HepG2 (cell line): ENCODE measurements around the gene PPP1R14D. TPM values are rescaled to one million over a fixed set of nuclear protein-coding genes. Genes with fewer than 3 reads are reported as not detected.

Experiments used
- AFF4 ChIP-seq: sonication (generic); formaldehyde crosslinking; IDR thresholded peaks from 2 replicates; pipeline ENCODE4 v1.4.0; 2020; ENCODE audit warnings: missing genetic modification reagents
- HDAC2 ChIP-seq: sonication (generic); formaldehyde crosslinking; IDR thresholded peaks from 2 replicates; pipeline ENCODE4 v1.4.0; 2020; ENCODE audit warnings: missing genetic modification reagents
- HOMEZ ChIP-seq: IDR thresholded peaks from 2 replicates; pipeline ENCODE4 v1.6.1; 2016; ENCODE audit warnings: low read depth
- JUND ChIP-seq: sonication (generic); formaldehyde crosslinking; IDR thresholded peaks from 2 replicates; pipeline ENCODE4 v1.8.0; 2022; ENCODE audit warnings: mild to moderate bottlenecking, missing genetic modification reagents
- KDM4B ChIP-seq: sonication (generic); formaldehyde crosslinking; IDR thresholded peaks from 2 replicates; pipeline ENCODE4 v1.4.0; 2020; ENCODE audit warnings: missing genetic modification reagents
- KLF11 ChIP-seq: IDR thresholded peaks from 2 replicates; pipeline ENCODE4 v1.6.1; 2016; ENCODE audit warnings: missing compliant biosample characterization
- KMT2B ChIP-seq: IDR thresholded peaks from 2 replicates; pipeline ENCODE4 v1.6.1; 2016; ENCODE audit warnings: missing genetic modification reagents, missing compliant biosample characterization
- MYPOP ChIP-seq: sonication (generic); formaldehyde crosslinking; IDR thresholded peaks from 2 replicates; pipeline ENCODE4 v1.8.1; 2023; ENCODE audit warnings: mild to moderate bottlenecking, moderate library complexity, missing genetic modification reagents
- NR2F1 ChIP-seq, 2 experiments: fragments of 450-650 bp in 1 of 2; formaldehyde crosslinking in 1 of 2; IDR thresholded peaks; 2 replicates each; pipeline versions ENCODE4 v1.5.0 to v1.6.1; 2016 to 2020; ENCODE audit warnings: mild to moderate bottlenecking in 1 of 2, missing compliant biosample characterization in 1 of 2, missing genetic modification reagents in 1 of 2, moderate library complexity in 1 of 2
- NR2F6 ChIP-seq, 2 experiments: IDR thresholded peaks; 2 replicates each; pipeline ENCODE4 v1.6.1; 2016; ENCODE audit warnings: antibody characterized with exemption in 1 of 2, mild to moderate bottlenecking in 1 of 2
- PATZ1 ChIP-seq: sonication (generic); formaldehyde crosslinking; IDR thresholded peaks from 2 replicates; pipeline ENCODE4 v1.4.0; 2020; ENCODE audit warnings: missing genetic modification reagents
- REL ChIP-seq: sonication (generic); formaldehyde crosslinking; conservative IDR thresholded peaks from 2 replicates; pipeline ENCODE4 v1.8.0; 2022; ENCODE audit warnings: mild to moderate bottlenecking, missing genetic modification reagents, moderate library complexity
- ZGPAT ChIP-seq: IDR thresholded peaks from 2 replicates; pipeline ENCODE4 v1.6.1; 2016; ENCODE audit warnings: mild to moderate bottlenecking
- ZNF292 ChIP-seq: sonication (generic); formaldehyde crosslinking; IDR thresholded peaks from 2 replicates; pipeline ENCODE4 v1.8.1; 2022; ENCODE audit warnings: mild to moderate bottlenecking, low read depth, missing genetic modification reagents, borderline replicate concordance
- ZNF503 ChIP-seq: sonication (generic); formaldehyde crosslinking; IDR thresholded peaks from 2 replicates; pipeline ENCODE4 v1.4.0; 2020; ENCODE audit warnings: missing genetic modification reagents
- ZNF747 ChIP-seq: sonication (generic); formaldehyde crosslinking; IDR thresholded peaks from 2 replicates; pipeline ENCODE4 v1.8.1; 2023; ENCODE audit warnings: missing genetic modification reagents, mild to moderate bottlenecking, borderline replicate concordance
- polyA plus RNA-seq, 8 experiments: library from polyadenylated mRNA; depleted of rRNA in 3 of 8; stranded (reverse) in 7 of 8; unstranded in 1 of 8; fragments of >200 nt; fragmentation: Illumina TruSeq in 4 of 8; extraction: Trizol in 4 of 8; gene quantifications; 2 replicates each; pipeline versions ENCODE4 v1.2.1 to v1.2.3, GENCODE V29; 2011 to 2016; ENCODE audit warnings: low read depth in 4 of 8, missing spikeins in 1 of 8, mixed read lengths in 1 of 8; ENCODE audit not compliant: insufficient read depth in 1 of 8
- total RNA-seq, 5 experiments: library from RNA; depleted of rRNA; stranded (reverse); fragments of >200 nt; fragmentation: Illumina TruSeq; extraction: Trizol; gene quantifications; 2 replicates each; pipeline ENCODE4 v1.2.3, GENCODE V29; 2016; ENCODE audit warnings: low read depth in 1 of 5

Gene PPP1R14D
- total and polyA plus RNA-seq, 2 of the 13 experiments (the other 11 are each of a cell fraction or from before 2014, with no cell fraction given) = 0.53 to 0.55 TPM

- TF ChIP-seq HOMEZ (CRISPR knock-in tag) (peak; percentile 82; the same call in 1 of the 2 replicates), ZGPAT (CRISPR knock-in tag) (peak; percentile 77), AFF4 (CRISPR knock-in tag) (no peak), KMT2B (0 out of 2 replicates have a peak, but pooled peaks have one; percentile 21), ZNF747 (peak; percentile 56; the same call in 1 of the 2 replicates), HDAC2 (CRISPR knock-in tag) (peak; percentile 90), KLF11 (peak; percentile 28; the same call in 1 of the 2 replicates), PATZ1 (CRISPR knock-in tag) (0 out of 2 replicates have a peak, but pooled peaks have one; percentile 32), NR2F6 (IDR thresholded peaks at IDR 0.05) (peak; percentile 95), NR2F6 (CRISPR knock-in tag; IDR thresholded peaks at IDR 0.05) (peak; percentile 95), ZNF292 (CRISPR knock-in tag) (no peak), ZNF503 (CRISPR knock-in tag) (no peak), NR2F1 (CRISPR knock-in tag; IDR thresholded peaks at IDR 0.05) (peak; percentile 83 to 94), REL (CRISPR knock-in tag) (no peak), KDM4B (CRISPR knock-in tag) (no peak), MYPOP (no peak), JUND (no peak)
These were observed 35.1 kb downstream of the PPP1R14D start (continued) for GRCh38 chr15:40793216-40793989.
